GM18498 (cell line): ENCODE results near the gene TMEM178B.

ENCODE experiments used
- ATAC-seq: cut with Tn5 transposase; IDR thresholded peaks from one replicate; pipeline ENCODE4 v1.9.1; 2021; ENCODE audit warnings: mild to moderate bottlenecking, moderate library complexity; ENCODE audit not compliant: unreplicated experiment

Gene TMEM178B

DNA sequence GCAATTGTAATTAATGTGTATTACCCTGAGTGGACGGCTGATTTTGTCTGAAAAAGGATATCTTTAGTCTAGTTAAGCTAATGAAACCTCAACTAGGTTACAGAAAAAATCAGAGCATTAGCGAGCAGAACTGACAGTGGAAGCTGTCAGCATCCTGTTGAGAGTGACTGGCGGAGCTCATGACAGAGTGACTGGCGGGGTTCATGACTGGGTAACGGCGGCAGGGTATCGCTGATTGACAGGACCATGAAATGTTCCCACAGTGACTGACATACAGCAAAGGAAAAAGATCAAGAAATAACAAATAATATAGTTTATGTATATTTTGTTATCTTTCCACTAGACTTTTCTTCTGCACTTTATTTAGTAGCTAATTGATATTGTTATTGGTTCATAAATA, 274.9 kb downstream of the TMEM178B start:
- ATAC-seq = no peak

DNA sequence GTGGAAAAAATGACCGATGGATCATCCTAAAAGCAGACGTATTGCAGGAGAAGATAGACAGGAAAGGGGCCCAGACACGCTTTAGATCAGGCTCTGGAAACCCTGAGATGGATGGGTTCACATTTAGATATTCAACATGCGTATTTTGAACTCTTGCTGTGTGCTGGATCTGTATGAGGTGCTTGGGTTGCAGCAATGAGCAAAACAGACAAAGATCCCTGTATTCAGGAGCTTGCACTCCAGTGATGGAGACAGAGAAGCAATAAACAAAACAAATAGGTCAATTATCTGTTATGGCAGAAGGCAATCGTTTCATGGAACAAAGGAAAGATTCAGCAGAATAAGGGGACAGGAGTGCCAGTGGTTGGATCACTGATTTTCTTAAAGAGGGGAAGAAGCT, 275.5 kb downstream of the TMEM178B start:
- no peak for ATAC-seq

DNA sequence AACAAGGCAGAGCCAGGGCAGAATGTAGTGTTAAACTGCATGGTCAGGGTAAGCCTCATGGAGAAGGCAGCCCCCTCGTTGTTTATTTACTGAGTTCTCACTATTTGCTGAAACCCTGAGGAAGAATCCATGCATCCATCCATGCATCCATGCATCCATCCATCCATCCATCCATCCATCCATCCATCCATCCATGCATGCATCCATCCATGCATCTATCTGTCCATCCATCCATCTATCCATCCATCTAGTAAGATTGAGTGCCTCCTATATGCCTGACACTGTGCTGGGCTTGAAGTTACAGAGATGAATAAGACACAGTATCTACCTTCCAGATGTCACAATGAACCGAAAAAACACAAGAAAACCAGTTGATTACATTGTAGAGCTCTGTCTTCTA, 275.9 kb downstream of the TMEM178B start:
- no peak for ATAC-seq

DNA sequence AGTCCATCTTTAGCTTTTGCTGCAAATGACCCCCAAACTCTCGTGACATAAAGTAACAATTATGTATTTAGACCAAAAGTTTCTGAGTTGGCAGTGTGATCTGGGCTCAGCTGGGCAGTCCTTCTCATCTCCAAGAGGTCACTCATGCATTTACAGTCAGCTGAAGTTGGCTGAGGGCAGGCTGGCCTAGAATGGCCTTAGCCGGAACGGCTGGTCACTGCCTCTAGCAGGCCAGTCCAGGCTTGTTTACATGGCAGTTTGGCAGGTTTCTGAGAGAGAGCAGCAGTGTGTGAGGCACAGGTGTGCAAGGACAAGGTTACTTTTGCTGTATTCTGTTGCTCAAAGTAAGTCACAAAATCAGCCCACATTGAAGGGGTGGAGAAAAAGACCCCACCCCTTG, 277.3 kb downstream of the TMEM178B start:
- no peak for ATAC-seq

DNA sequence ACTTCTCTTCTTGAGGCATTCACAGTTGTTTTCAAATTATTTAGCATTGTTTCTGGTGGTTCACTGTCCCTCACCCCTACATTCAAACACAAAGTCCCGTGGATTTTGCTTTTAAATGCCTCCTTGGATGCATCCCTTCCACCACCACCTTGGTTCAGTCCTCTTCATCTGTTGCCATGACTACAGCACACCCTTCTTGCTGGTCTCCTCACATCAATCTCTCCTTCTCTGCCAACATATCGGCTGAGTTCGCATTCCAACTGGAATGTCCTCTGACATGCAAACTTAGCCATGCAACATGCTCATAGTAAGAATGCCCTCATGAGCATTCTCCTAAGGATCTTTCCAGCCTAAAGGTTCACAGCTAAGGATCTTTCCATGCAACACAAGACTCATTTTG, 279.1 kb downstream of the TMEM178B start:
- no peak for ATAC-seq

DNA sequence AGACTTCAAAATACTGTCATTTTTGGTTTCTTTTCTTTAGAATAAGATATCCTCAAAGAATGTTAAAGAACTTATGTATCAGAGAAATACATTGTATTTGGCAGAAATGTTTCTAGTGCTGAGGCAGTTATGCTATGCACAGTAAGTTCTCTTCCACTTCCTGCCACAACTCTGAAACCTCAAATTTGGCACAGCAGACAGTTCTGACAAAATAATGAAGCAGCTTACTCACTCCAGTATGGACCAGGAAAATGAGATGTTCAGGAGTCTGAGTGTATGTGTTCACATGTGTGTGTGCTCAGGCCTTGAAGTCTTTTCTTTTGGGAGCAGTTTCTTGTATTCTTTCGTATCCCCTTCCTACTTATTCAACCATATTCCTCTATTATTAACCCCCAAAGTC, 280.4 kb downstream of the TMEM178B start:
- ATAC-seq = no peak

DNA sequence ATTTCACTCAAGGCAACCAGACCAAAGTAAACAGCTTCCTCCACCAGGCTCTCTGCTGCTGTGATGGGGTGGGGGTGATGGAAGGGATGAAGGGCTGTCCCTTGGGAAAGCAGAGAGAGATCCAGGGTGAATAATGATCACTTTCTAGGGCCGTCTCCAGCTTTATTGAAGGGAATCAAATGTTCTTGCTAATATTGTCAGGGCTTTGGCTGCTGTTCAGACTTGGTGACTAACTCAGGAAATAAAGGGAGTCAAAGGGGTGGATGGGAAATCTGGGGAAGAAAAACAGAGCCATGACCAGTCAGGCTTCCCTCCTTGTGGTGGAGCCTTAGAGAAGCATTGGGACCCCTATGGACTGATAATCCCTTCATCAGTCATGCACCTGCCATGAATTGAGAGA, 281.2 kb downstream of the TMEM178B start:
- ATAC-seq = no peak

DNA sequence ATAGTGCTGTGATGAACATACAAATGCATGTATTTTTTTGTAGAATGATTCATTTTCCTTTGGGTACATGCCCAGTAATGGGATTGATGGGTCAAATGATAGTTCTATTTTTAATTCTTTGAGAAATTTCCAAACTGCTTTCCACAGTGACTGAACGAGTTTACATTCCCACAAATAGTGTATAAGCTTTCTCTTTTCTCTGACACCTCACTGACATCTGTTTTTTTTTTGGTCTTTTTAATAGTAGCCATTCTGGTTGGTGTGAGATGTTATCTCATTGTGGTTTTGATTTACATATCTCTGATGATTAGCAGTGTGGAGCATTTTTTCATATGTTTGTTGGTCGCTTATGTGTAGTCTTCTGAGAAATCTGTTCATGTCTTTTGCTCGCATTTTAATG, 282.3 kb downstream of the TMEM178B start:
- ATAC-seq = no peak

DNA sequence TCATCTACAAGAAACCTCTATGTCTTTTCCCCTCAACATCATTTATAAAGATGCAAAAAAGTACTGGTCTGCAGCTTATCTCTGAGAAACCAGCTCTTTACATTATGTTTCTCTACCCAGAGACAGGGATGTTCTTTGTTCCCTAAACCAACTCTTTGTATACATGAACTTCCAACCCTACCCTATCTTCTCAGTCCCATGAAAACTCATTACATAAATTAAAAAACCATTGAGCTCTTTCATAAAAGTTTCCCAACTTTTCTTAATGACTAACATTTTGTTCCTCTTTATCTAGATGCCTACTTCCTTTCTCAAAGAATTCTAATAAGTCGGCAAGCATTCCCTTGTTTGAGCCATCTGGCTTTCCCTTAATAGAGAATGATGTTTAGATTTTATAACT, 284.5 kb downstream of the TMEM178B start:
- ATAC-seq = no peak

DNA sequence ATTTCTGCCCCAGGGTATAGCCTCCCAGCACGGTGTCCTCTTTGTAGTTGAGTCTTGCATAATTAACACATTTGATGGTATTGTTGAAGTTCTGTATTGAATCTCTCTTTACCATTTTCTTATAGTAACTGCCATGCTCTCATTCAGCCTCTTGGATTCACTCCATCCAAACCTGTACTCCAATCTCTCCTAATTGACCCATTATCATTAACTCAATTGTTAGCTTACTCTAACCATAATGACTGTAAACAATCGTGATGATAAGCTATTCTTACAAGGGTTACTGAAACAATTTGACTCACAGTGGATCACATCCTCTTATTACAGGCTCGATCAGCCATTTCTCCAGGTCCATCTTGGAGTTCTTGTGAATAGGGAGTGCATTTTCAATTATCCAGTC, 285.4 kb downstream of the TMEM178B start:
- no peak for ATAC-seq

DNA sequence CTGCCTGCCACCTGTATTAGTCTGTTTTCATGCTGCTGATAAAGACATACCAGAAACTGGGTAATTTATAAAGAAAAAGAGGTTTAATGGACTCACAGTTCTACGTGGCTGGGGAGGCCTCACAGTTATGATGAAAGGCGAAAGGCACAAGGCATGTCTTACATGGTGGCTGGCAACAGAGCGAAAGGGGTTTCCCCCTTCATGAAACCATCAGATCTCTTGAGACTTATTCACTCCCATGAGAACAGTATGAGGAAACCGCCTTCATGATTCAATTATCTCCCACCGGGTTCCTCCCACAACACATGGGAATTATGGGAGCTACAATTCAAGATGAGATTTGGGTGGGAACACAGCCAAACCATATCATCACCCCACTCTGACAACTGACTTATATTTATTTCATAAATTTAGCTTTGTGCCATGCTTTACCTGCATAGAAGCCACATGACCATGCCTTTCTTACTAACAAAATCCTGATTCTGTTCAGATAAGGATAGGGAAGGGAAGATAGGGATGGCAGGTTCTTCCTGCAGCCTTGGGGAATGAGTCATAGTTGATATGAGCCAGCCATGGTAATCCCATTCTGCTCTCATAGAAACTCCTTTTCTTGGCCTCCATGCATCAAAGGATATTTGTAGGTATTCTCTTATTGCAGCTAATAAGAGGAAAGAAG, 286.0 kb downstream of the TMEM178B start:
- ATAC-seq = no peak

DNA sequence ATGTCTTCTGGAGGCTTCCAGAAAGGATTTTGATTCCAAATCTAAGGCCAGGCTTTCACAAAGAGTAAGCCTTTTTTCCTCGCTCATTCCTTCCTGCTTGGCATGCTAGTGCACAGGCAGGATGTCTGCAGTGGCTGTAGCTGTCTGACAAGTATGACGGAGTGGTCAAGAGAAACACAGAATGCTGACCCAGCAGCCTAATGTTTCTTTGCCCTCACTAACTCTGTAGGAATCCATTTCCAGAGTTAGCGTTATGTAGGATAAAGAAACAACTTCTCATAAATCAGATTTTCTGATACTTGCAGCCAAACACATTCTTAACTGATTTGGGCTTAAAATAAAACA, 286.5 kb downstream of the TMEM178B start:
- ATAC-seq = no peak

DNA sequence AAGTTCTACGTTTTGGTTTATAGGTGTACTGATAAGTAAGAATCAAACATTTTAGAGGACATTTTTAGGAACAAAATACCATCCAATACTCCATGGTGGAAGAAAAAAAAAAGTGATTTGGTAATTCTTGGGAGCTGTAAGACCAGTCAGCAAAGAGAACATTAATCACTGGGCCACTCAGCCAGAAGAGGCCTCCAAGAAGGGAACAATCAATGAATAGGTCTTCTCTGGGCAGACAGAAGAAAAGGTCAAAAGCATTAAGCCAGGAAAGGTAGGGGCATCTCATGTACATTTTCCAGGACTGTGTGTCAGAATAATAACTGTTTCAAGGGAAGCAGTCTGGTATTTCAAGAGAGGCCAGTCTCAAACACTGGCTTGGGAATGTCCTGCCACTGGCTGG, 286.9 kb downstream of the TMEM178B start:
- ATAC-seq = no peak

DNA sequence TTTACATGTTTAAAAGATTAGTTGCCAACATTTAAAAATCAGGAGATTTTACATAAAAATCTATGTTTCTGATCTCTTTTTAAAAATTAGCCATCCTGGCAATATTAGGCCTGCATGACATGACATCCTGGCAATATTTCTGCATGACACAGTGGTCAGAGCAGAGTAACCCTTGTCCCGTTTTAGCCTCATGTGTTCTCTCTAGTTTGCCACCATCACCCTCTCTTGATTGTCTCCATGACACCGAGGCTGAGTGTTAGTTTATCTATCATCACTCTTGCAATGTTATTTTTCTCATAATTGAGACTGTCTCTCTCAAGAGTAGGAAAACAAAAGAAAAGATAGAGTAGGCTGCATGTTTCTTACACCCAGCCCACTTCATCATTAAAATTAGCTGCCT, 287.6 kb downstream of the TMEM178B start:
- no peak for ATAC-seq

DNA sequence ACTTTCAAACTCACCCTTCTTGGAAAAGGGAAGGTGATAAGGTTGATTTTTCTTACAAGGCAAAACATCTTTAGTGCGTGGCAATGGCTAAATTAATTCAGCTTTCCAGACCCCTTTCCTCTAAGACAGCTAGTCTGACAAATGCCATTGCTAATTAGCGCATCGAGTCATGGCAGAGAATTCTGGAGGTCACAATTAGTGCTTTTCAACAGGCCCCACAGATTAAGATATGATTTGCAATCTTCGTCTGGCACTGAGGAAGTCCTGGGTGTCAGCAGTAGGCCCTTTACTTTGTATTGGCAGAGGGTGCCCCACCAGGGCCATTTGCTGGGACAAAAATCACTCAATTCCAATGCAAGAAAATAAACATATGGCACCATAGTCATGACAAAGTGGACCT, 288.1 kb downstream of the TMEM178B start:
- no peak for ATAC-seq

DNA sequence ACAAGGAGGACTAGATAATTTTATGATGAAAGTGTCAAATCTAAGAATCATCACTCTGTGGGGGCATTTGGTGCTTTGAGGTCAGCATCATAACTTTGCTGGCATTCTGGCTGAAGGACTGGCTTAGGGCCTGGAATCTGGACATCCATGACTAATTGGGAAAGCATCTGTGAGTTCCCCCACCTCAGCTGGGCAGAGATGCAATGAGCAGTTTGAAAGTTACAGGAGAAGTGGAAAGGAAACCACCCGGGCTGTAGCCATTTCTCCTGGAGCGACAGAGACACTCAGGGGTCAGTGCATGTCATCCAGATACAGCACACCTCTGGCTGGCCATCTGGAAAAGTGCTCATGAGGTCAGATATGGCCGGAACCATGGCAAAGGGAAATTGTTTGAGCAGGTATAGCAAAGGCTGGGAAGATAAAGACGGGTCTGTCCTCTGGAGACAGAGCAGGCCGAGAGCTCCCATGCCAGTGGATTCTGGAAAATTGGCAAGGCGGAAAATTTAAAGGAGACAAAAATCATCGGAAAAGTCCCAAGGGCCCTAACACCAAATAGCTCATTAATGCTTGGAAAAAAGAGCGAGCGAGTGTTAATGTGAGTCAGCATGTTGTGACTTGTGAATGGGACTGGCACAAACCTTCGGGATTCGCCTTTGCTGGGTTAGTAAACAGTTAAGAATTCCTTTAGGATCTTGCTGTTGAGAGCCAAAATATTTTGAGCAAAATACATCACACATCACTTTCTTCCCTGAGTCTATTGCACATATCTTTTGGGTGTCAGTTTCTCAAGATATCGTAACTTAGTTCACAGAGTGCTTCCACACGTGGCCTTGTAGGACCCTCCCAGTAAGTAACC, 288.9 kb downstream of the TMEM178B start:
- no peak for ATAC-seq

DNA sequence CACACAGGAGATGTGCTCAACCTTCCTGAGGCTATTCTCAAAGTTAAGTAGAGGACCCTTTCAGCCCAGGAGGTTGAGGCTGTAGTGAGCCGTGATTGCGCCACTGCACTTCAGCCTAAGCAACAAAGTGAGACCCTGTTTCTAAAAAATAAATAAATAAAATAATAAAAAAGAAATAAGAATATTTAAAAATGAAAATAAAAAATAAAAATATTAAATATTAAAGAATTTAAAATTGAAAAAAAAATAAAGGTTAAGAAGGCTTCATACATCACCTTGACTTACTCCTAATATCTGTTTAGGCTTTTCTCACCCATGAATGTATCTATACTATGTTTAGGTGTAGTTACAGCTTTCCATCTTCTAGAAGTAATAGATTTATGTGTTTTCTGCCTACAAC, 289.9 kb downstream of the TMEM178B start:
- ATAC-seq = no peak

DNA sequence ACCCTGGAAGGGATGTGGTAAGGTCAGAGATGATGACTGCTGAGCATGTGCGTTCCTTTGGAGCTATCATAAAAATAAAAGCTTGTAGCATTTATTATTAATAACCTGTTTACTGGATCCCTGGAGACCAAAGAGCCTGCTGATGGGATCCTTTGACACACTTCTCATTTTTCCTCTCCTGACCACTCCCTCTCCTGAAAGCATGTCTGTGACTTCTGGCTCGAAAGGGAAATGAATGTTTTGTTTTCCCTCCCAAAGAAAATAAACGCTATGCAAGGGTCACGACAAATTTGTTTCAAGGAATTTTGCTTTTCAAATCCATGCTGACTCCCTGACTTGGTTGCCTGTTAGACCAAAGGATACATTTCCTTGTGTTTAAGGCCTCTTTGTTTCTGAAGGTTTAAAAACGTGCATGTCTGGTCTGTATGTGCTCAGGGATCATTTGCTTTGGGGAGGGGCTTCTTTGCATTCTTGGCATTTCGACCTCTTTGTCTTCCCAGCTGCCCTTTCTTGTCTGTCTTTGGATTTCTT, 292.3 kb downstream of the TMEM178B start:
- no peak for ATAC-seq

DNA sequence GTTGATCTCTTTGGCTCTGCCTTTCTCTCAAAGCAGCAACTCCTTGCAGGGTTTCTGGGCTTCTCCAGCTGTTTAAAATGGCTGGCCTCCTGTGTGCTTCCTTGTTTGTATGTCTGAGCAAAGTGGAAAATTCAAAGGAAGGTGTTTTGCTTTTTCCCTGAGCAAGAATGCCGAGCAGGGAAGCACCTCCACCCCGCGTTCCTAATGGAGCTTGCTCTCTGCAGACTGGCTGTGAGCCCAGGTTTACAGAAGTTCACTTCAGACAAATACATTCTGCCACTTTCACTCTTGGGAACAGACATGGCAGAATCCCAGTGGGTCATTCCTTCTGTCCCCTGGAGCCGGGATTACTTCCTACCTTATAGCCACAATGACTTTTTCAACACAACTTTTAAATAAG, 295.6 kb downstream of the TMEM178B start:
- no peak for ATAC-seq

DNA sequence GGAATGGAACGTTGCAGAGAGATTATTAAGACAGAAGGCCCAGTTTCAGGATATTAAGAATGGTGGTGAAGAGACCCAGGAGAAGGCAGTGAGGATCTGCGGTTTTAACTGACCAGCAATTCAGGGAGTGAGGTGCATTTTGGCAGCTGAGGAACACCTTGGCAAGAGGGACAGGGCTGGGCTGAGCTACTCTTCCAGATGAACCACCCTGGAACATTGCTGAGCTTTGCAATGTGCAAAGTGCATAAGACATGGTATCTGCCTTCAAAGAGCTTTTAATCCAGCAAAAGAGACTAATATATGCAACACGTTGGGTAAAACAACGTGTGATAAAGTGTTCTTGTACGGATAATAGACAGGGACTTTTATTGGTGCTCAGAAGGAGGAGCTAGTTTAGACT, 296.3 kb downstream of the TMEM178B start:
- ATAC-seq = no peak

DNA sequence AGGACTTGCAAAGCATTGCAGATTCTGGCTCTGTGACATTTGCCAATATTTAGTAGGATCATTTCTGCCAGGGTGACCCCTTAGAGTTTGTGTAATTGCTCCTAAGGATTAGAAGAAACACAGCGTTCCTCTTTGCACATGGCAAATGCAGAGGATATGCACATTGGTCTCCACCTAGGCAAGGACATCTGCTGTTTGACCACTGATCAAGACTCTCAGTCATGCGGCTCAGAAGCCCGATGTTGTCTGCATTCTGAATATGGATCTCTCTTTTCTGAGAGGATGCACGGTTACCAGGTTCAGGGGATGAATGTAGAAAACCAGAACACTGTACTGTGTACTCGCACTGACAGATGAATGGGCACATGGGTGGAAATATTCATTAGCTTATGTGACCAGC, 296.8 kb downstream of the TMEM178B start:
- ATAC-seq = no peak

DNA sequence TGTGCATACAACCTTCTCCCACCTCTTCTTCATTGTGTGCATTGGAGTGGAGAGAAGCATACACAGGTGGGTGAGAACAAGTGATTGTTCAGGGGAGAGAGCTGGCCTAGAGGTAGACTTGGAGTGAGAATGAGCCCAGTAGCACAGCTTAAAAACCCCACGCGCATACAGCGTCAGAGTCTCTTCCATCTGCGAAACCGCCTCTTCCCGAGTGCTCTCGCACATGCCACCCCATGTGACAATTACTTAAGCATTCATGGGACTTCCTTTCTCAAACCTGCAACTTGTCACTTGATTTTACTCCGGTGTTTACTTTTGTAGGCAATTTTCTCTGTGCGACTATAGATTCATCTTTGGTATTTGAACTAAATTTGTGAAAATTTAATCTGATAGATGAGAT, 300.6 kb downstream of the TMEM178B start:
- ATAC-seq = no peak
